ENCODE measurements around the gene AQP11. TPM values are rescaled to one million over a fixed set of nuclear protein-coding genes. Genes with fewer than 3 reads are reported as not detected.
"Not testable (repeated sequence)": the region's sequence is repeated elsewhere in the genome, so short reads cannot be mapped to it uniquely, and the experiment has no call there.

Gene AQP11
- 1 to 10 TPM; 3.5 to 4.1 (median 3.6) TPM for polyA plus RNA-seq (ENCODE audit: insufficient read length in 3 of 3)

GRCh38 chr11:77589521-77590193 is at the start of gene AQP11:
Gene AQP11, plus strand, starts transcription at chr11:77589953. Its CDS starts 40 bp downstream, at chr11:77589993.
- peak; percentile 67 to 81 (median 77) for DNase-seq (ENCODE audit: low read depth in 3 of 3, low spot score in 2 of 3)

- no peak for DNase-seq (ENCODE audit: low read depth in 3 of 3, low spot score in 2 of 3)
These were observed 47.5 kb upstream of the AQP11 start for GRCh38 chr11:77542296-77542695.

- no peak for DNase-seq (ENCODE audit: low read depth in 3 of 3, low spot score in 2 of 3)
These were observed 42.5 kb upstream of the AQP11 start for GRCh38 chr11:77547047-77547836.

GRCh38 chr11:77547863-77548551 is 41.7 kb upstream of the AQP11 start:
- DNase-seq (ENCODE audit: low read depth in 3 of 3, low spot score in 2 of 3) = peak; percentile 40 to 52 (median 49)

- no peak for DNase-seq (ENCODE audit: low read depth in 3 of 3, low spot score in 2 of 3)
These were observed 41.0 kb upstream of the AQP11 start for GRCh38 chr11:77548552-77549445.

GRCh38 chr11:77551426-77551825 is 38.3 kb upstream of the AQP11 start:
- DNase-seq (ENCODE audit: low read depth in 3 of 3, low spot score in 2 of 3) = not testable (repeated sequence)

- DNase-seq (ENCODE audit: low read depth in 3 of 3, low spot score in 2 of 3) = no peak
These were observed 32.2 kb upstream of the AQP11 start for GRCh38 chr11:77557553-77557952.

GRCh38 chr11:77558380-77558779 is 31.4 kb upstream of the AQP11 start:
- DNase-seq (ENCODE audit: low read depth in 3 of 3, low spot score in 2 of 3) = no peak

- no peak for DNase-seq (ENCODE audit: low read depth in 3 of 3, low spot score in 2 of 3)
These were observed 29.9 kb upstream of the AQP11 start for GRCh38 chr11:77559686-77560401.

GRCh38 chr11:77560605-77561004 is 29.1 kb upstream of the AQP11 start:
- DNase-seq (ENCODE audit: low read depth in 3 of 3, low spot score in 2 of 3) = no peak

- DNase-seq (ENCODE audit: low read depth in 3 of 3, low spot score in 2 of 3) = no peak
These were observed 28.5 kb upstream of the AQP11 start for GRCh38 chr11:77561257-77561656.

GRCh38 chr11:77568306-77568705 is 21.4 kb upstream of the AQP11 start:
- DNase-seq (ENCODE audit: low read depth in 3 of 3, low spot score in 2 of 3) = no peak

GRCh38 chr11:77568916-77569675 is 20.7 kb upstream of the AQP11 start:
- DNase-seq (ENCODE audit: low read depth in 3 of 3, low spot score in 2 of 3) = no peak

- DNase-seq (ENCODE audit: low read depth in 3 of 3, low spot score in 2 of 3) = no peak
These were observed 20.1 kb upstream of the AQP11 start for GRCh38 chr11:77569676-77570070.

- DNase-seq (ENCODE audit: low read depth in 3 of 3, low spot score in 2 of 3) = not testable (repeated sequence)
These were observed 18.9 kb upstream of the AQP11 start for GRCh38 chr11:77570896-77571295.

GRCh38 chr11:77575428-77575827 is 14.3 kb upstream of the AQP11 start:
- not testable (repeated sequence) for DNase-seq (ENCODE audit: low read depth in 3 of 3, low spot score in 2 of 3)

GRCh38 chr11:77580712-77581337 is 8.9 kb upstream of the AQP11 start:
- peak in 1 of 3 donors; percentile 12 for DNase-seq (ENCODE audit: low read depth in 3 of 3, low spot score in 2 of 3)

- DNase-seq (ENCODE audit: low read depth in 3 of 3, low spot score in 2 of 3) = peak in 1 of 3 donors; percentile 10
These were observed 602 bp upstream of the AQP11 start for GRCh38 chr11:77589181-77589520.

All from right renal cortex interstitium (tissue), 3 donors.